OCI-LY7 (cell line): ENCODE results near the gene RFC1.

Source experiments
- EZH2phosphoT487 ChIP-seq: fragments of 200-600 bp; sonication (generic); IDR thresholded peaks from 2 replicates; pipeline ENCODE4 v1.6.1; 2018; ENCODE audit warnings: low read depth, borderline replicate concordance, mild to moderate bottlenecking, mixed run types, antibody characterized with exemption, low read length, moderate library complexity, mixed read lengths
- TF ChIP-seq, protein P1 (sequence below): fragments of 200-600 bp; sonication (generic); conservative IDR thresholded peaks from 2 replicates; pipeline ENCODE4 v1.5.1; 2014; ENCODE audit warnings: mild to moderate bottlenecking, antibody characterized with exemption, low read length, moderate library complexity, mixed read lengths

DNA sequence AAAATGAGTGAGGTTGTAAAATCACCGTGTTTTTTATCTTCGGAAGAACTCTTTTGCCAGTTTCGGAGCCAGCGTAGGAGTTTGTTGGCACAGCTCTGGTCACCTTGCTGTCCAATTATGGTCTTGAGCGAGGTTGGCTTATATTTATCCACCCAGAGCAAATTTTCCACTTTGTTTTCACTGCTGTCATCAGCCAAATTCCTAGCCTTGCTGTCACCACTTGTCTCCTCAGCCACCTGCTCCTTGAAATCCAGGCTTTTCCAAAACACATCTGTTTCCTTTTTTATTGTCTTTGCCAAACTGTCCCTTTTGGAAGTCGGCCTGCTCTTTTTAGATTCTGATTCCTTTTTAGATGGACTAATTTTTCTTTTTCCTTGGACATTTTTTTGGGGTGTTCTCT lies 57.6 kb downstream of the RFC1 start:
- TF ChIP-seq, protein P1, sequence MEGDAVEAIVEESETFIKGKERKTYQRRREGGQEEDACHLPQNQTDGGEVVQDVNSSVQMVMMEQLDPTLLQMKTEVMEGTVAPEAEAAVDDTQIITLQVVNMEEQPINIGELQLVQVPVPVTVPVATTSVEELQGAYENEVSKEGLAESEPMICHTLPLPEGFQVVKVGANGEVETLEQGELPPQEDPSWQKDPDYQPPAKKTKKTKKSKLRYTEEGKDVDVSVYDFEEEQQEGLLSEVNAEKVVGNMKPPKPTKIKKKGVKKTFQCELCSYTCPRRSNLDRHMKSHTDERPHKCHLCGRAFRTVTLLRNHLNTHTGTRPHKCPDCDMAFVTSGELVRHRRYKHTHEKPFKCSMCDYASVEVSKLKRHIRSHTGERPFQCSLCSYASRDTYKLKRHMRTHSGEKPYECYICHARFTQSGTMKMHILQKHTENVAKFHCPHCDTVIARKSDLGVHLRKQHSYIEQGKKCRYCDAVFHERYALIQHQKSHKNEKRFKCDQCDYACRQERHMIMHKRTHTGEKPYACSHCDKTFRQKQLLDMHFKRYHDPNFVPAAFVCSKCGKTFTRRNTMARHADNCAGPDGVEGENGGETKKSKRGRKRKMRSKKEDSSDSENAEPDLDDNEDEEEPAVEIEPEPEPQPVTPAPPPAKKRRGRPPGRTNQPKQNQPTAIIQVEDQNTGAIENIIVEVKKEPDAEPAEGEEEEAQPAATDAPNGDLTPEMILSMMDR, result no peak
- no peak for TF ChIP-seq EZH2phosphoT487
